Heart right ventricle (tissue), 16 donors: ENCODE measurements around the gene MORC2. TPM values are rescaled to one million over a fixed set of nuclear protein-coding genes. Genes with fewer than 3 reads are reported as not detected.

Experiments used
- ATAC-seq, 8 donors: fragments of 200-7000 bp; cut with Tn5 transposase; one replicate each; pipeline ENCODE4 v1.9.1; 2020; ENCODE audit warnings: mild to moderate bottlenecking in 8 of 8, moderate library complexity in 8 of 8, moderate number of reproducible peaks in 1 of 8
- DNase-seq, 2 donors: peaks; one replicate each; pipeline ENCODE4 v3.0.0-alpha.2; 2020
- H3K27ac ChIP-seq, 10 donors: fragments of 200-600 bp; sonication (generic) in 2 of 10; one replicate each; pipeline versions ENCODE4 v1.5.0 to v1.8.0; 2020 to 2022; ENCODE audit warnings: mild to moderate bottlenecking in 3 of 10
- H3K27me3 ChIP-seq, 7 donors: fragments of 200-600 bp; one replicate each; pipeline ENCODE4 v1.8.0; 2021 to 2022; ENCODE audit warnings: mild to moderate bottlenecking in 2 of 7
- H3K36me3 ChIP-seq, 9 donors: fragments of 200-600 bp; sonication (generic) in 1 of 9; one replicate each; pipeline versions ENCODE4 v1.5.0 to v1.8.0; 2020 to 2022; ENCODE audit warnings: mild to moderate bottlenecking in 2 of 9
- H3K4me1 ChIP-seq, 9 donors: fragments of 200-600 bp; sonication (generic) in 1 of 9; one replicate each; pipeline versions ENCODE4 v1.5.0 to v1.8.0; 2020 to 2022; ENCODE audit warnings: mild to moderate bottlenecking in 4 of 9
- H3K4me3 ChIP-seq, 10 donors: fragments of 200-600 bp; sonication (generic) in 2 of 10; one replicate each; pipeline versions ENCODE4 v1.5.0 to v1.8.0; 2020 to 2022; ENCODE audit warnings: mild to moderate bottlenecking in 7 of 10, moderate library complexity in 2 of 10
- H3K9me3 ChIP-seq, 11 donors: fragments of 200-600 bp in 10 of 11; sonication (generic) in 2 of 11; one replicate each; pipeline versions ENCODE4 v1.5.0 to v1.8.0; 2013 to 2022; ENCODE audit warnings: mild to moderate bottlenecking in 2 of 11, control low read depth in 1 of 11, moderate library complexity in 1 of 11
- WGBS, 2 donors: extraction: QIAGEN DNeasy Blood & Tissue Kit; methylation state at CpG; one replicate each; pipeline ENCODE4 v1.1.7; 2013; ENCODE audit warnings: inconsistent platforms in 1 of 2; 5-methylcytosine and 5-hydroxymethylcytosine counted together
- intact Hi-C, 10 donors: fragments of 100-400 bp; cut with DNase I; formaldehyde crosslinking; loops; one replicate each; pipeline versions ENCODE4 v1.11.1 to v1.14.2; 2022
- polyA plus RNA-seq, 2 donors: library from polyadenylated mRNA; stranded (reverse); fragments of 200-250 nt; gene quantifications; one replicate each; pipeline ENCODE4 v1.2.3, GENCODE V29; 2013
- total RNA-seq, 10 donors: library from RNA; stranded (reverse); fragmentation: NEBNext Ultra II Directional in 3 of 10; extraction: Animal tissue kit (Norgen Biotek cat#: 25700) in 3 of 10; gene quantifications; one replicate each; pipeline versions ENCODE4 v1.2.1 to v1.2.4, GENCODE V29; 2021 to 2023
- TF ChIP-seq, protein P1 (sequence below), 9 donors: fragments of 200-600 bp; sonication (generic) in 2 of 9; IDR thresholded peaks; one replicate each; pipeline versions ENCODE4 v1.5.0 to v1.8.0; 2021 to 2022; ENCODE audit warnings: antibody characterized with exemption in 9 of 9, mild to moderate bottlenecking in 5 of 9, moderate library complexity in 1 of 9
- donor health status: Arrhythmogenic right ventricular cardiomyopathy.
- donor health status: ischemic (EF 13 %, LVEDD 7.1; RV severe dilation, severe dysfunction).
- donor health status: healthy with polysubstance abuse.
- donor health status: DM: no; HTN: yes; CAD: no.
- donor health status: DM: no; HTN: no; CAD: no.
- donor health status: ischemic (EF 25% LVEDD 6.9; RV normal size, moderate dysfunction).
- donor health status: ischemic (EF 25% LVEDD 5.7; RV mildly dilated, moderate dysfunction).
- donor health status: healthy.
- donor health status: DM: yes; HTN: yes; CAD: no.
- donor health status: Ischemic cardiomyopathy.
- donor health status: ischemic (EF 35%, LVEDD 5.7; RV mildly dilated, moderate dysfunction).
- donor health status: nonischemic (EF 11% LVEDD 7.7; RV severe dilation, severe dysfunction).
- donor health status: DM: yes; HTN: yes; CAD: no.
- donor health status: PGD.
- donor health status: ischemic (EF 29% LVEDD 5.4; RV normal size, mild dysfunction).
- donor health status: nonischemic (EF 23%, LVEDD 6.1; RV moderate dilation, normal function).

MORC2 gene
- total and polyA plus RNA-seq, 12 donors, result 14.1 to 27.8 (median 20.5) TPM

DNA sequence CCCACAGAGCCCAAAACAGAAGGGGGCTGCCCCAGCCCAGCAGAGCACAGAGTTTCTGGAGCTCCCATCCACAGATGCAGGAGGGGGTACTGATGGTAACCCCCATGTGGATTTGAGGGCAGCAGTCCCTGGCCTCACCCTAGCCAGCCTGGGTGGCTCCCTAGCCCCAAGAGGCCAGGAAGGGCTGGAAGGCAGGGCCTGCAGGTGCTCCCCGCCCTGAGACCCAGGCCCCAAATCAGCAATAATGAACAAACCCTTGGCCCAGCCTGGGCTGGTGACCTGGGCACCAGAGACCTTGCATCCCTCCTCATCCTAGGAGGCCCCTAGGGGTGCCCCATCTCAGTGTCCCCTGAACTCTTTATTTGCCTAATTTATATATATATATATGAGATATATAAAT lies 61.6 kb downstream of the MORC2 start:
- H3K27ac ChIP-seq, result no peak overlapping the region
- H3K9me3 ChIP-seq, result no peaks in the 10 kb centered on the region
- H3K4me1 ChIP-seq, result no peaks in the 10 kb centered on the region
- DNase-seq (no peak), ATAC-seq (no peak)
- H3K27me3 ChIP-seq, result no peaks in the 10 kb centered on the region
- TF ChIP-seq, protein P1, sequence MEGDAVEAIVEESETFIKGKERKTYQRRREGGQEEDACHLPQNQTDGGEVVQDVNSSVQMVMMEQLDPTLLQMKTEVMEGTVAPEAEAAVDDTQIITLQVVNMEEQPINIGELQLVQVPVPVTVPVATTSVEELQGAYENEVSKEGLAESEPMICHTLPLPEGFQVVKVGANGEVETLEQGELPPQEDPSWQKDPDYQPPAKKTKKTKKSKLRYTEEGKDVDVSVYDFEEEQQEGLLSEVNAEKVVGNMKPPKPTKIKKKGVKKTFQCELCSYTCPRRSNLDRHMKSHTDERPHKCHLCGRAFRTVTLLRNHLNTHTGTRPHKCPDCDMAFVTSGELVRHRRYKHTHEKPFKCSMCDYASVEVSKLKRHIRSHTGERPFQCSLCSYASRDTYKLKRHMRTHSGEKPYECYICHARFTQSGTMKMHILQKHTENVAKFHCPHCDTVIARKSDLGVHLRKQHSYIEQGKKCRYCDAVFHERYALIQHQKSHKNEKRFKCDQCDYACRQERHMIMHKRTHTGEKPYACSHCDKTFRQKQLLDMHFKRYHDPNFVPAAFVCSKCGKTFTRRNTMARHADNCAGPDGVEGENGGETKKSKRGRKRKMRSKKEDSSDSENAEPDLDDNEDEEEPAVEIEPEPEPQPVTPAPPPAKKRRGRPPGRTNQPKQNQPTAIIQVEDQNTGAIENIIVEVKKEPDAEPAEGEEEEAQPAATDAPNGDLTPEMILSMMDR (IDR thresholded peaks at IDR 0.05), result no peak
- 93 to 96% methylated on average over 1 of the region's 1 CpG for WGBS, 2 donors
- intact Hi-C loops, result loop anchor here in 1 of 10 donors (10.0 kb wide), 1 partner anchor 262 kb away; no protein-coding TSS in a partner anchor
- no peak overlapping the region for H3K4me3 ChIP-seq
- H3K36me3 ChIP-seq, result peaks cover 0 to 24% (median 0%) of the 10 kb centered on the region in 9 donors

DNA sequence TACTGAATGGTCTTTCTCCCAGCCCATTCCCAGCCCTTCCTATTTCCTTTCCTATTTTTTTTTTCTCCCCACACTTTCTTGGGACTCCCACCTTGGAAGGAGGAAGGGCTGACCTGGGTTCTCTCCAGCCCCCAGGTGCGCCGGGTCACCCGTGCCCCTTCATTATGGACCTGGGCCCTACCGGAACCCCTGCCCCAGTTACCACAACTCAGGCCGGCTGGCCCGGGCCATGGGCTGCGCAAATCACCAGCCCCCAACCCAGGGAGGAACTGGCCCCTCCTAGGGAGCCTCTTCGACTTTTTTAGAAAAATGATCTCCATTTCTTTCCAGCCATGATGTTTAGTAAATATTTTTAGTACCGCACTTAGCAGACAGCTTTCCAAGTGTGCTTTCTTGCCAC lies 62.2 kb downstream of the MORC2 start:
- intact Hi-C loops, result loop anchor here in 1 of 10 donors (10.0 kb wide), 1 partner anchor 262 kb away; no protein-coding TSS in a partner anchor

DNA sequence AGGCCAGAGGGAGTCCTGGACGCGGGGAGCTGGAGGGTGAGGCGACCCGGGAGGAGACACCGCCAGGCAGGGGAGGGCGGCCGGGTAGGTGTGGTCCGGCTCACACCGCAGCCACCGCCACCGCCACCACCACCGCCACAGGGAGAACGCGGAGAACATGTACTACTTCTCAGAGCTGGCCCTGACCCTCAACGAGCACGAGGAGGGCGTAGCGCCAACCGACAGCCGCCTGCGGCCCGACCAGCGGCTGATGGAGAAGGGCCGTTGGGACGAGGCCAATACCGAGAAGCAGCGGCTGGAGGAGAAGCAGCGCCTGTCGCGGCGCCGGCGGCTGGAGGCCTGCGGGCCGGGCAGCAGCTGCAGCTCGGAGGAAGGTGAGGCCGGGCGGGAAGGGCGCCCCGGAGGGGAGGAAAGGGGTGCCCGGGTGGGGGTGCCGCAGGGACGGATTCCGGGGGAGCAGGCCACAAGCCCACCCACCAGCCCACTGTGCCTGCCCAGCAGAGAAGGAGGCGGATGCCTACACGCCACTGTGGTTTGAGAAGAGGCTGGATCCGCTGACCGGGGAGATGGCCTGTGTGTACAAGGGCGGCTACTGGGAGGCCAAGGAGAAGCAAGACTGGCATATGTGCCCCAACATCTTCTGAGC lies 62.8 kb downstream of the MORC2 start:
- intact Hi-C loops, result loop anchor here in 1 of 10 donors (10.0 kb wide), 1 partner anchor 261 kb away; no protein-coding TSS in a partner anchor
- Histone ChIP-seq H3K36me3 (peaks cover 0 to 27% (median 0%) of the 10 kb centered on the region in 9 donors), H3K4me1 (no peaks in the 10 kb centered on the region), H3K9me3 (peaks cover 0 to 4% (median 0%) of the 10 kb centered on the region in 11 donors), H3K4me3 (no peak overlapping the region), H3K27me3 (no peaks in the 10 kb centered on the region), H3K27ac (no peak overlapping the region)
- ATAC-seq (no peak), DNase-seq (no peak)
- WGBS, 2 donors, result 95% methylated on average over 49 of the region's 49 CpGs
- TF ChIP-seq, protein P1 (IDR thresholded peaks at IDR 0.05), result no peak

More for the DNA sequence above, 62.2 kb downstream of the MORC2 start:
- DNase-seq (no peak), ATAC-seq (no peak)
- no peaks in the 10 kb centered on the region for H3K9me3 ChIP-seq
- no peak overlapping the region for H3K27ac ChIP-seq
- WGBS, 2 donors, result 95 to 98% methylated on average over 9 of the region's 9 CpGs
- TF ChIP-seq, protein P1 (IDR thresholded peaks at IDR 0.05), result no peak
- H3K4me3 ChIP-seq, result no peak overlapping the region
- no peaks in the 10 kb centered on the region for H3K27me3 ChIP-seq
- H3K4me1 ChIP-seq, result no peaks in the 10 kb centered on the region
- H3K36me3 ChIP-seq, result peaks cover 0 to 24% (median 0%) of the 10 kb centered on the region in 9 donors

DNA sequence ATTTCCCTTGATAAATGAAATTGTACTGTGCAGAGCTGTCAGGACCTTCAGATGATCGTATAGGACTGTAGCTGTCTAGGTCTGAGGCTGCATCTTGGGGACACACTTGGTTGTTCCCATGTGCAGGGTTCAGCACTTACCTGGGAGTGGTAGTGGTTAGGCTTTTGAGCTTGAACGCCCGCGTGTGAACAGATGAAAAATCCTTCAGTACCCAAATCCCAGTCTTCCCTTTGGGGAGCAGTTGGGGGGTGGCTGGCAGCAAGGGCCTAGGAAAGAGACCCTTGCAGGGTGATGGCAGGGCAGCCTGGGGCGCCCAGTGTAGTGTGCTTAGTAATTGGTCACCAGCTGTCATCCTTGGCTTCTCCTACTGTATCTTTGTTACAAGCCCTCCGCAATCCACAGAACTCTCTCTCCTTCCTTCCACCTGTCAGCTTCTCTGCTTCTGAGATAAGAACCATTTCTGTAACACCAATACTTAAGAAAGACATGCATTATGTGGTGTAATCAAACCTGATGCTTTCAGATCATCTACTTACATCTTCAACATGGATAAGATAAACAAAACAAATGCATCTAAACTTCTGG lies 64.6 kb downstream of the MORC2 start:
- Histone ChIP-seq H3K27ac (no peak overlapping the region), H3K27me3 (no peaks in the 10 kb centered on the region), H3K4me1 (no peaks in the 10 kb centered on the region), H3K36me3 (peaks cover 0 to 46% (median 2%) of the 10 kb centered on the region in 9 donors), H3K4me3 (no peak overlapping the region), H3K9me3 (peaks cover 0 to 23% (median 10%) of the 10 kb centered on the region in 11 donors)
- ATAC-seq, result no peak
- TF ChIP-seq, protein P1 (IDR thresholded peaks at IDR 0.05), result no peak
- 88 to 95% methylated on average over 6 of the region's 6 CpGs for WGBS, 2 donors
- intact Hi-C loops, result loop anchor here in 2 of 10 donors (5.0 to 10.0 kb wide), 2 partner anchors 132 to 259 kb away; no protein-coding TSS in a partner anchor
- no peak for DNase-seq
